RWPE2 (cell line): ENCODE data around the gene RASD1.

Experiments used
- ATAC-seq: fragments of 200-7000 bp; cut with Tn5 transposase; 3 replicates; pipeline ENCODE4 v1.9.1; 2021; ENCODE audit warnings: low read depth
- DNase-seq: peaks from one replicate; pipeline ENCODE4 v3.0.0-alpha.2; 2020; ENCODE audit warnings: low spot score
- H3K27ac ChIP-seq: fragments of 450-650 bp; 2 replicates; pipeline ENCODE4 v1.5.1; 2017; ENCODE audit warnings: mild to moderate bottlenecking; ENCODE audit not compliant: poor library complexity, severe bottlenecking
- H3K27me3 ChIP-seq: fragments of 250-450 bp; sonication (Bioruptor Pico); 2 replicates; pipeline ENCODE4 v1.5.1; 2021; ENCODE audit warnings: mild to moderate bottlenecking, moderate library complexity; ENCODE audit not compliant: insufficient read depth, poor library complexity, severe bottlenecking
- H3K36me3 ChIP-seq: fragments of 250-450 bp; sonication (Bioruptor Pico); 2 replicates; pipeline ENCODE4 v1.5.1; 2020; ENCODE audit warnings: low read depth, mild to moderate bottlenecking, moderate library complexity
- H3K4me1 ChIP-seq: fragments of 250-450 bp; sonication (Bioruptor Pico); 2 replicates; pipeline ENCODE4 v1.5.1; 2021; ENCODE audit warnings: mild to moderate bottlenecking, moderate library complexity; ENCODE audit not compliant: insufficient read depth, poor library complexity, severe bottlenecking
- H3K4me3 ChIP-seq: fragments of 250-450 bp; sonication (Bioruptor Pico); 2 replicates; pipeline ENCODE4 v1.5.1; 2021; ENCODE audit warnings: mild to moderate bottlenecking, moderate library complexity; ENCODE audit not compliant: severe bottlenecking
- H3K9me3 ChIP-seq: fragments of 250-450 bp; sonication (Bioruptor Pico); 2 replicates; pipeline ENCODE4 v1.5.1; 2021; ENCODE audit warnings: mild to moderate bottlenecking, moderate library complexity; ENCODE audit not compliant: severe bottlenecking
- TF ChIP-seq, protein P1 (sequence below): fragments of 450-650 bp; IDR thresholded peaks from one replicate; pipeline ENCODE4 v1.5.1; 2017; ENCODE audit warnings: mild to moderate bottlenecking, moderate library complexity; ENCODE audit not compliant: poor library complexity, severe bottlenecking

RASD1 gene

DNA sequence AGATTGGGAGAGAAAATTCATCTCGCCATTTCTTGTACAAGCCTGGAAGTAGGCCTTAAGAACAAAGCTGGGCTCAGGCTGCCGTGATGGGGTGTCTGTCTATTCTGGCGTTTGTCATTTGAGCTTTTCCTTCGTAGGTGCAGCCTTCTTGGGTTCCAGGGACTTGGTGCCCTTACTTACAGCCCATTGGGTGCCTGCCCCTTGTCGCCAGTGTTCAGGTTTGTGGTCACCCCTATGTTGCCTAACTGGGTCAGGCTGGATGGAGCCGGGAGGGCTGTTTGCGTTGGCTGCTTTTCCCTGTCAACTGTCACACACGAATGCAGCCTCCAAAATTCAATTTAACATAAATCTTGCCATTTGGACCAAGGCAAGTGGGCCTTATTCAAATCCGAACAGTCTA, 43.1 kb downstream of the RASD1 start:
- ATAC-seq (no peak), DNase-seq (no peak)
- no peaks in the 10 kb centered on the region for H3K4me1 ChIP-seq
- H3K9me3 ChIP-seq: no peaks in the 10 kb centered on the region
- H3K4me3 ChIP-seq: no peak overlapping the region
- H3K36me3 ChIP-seq: no peaks in the 10 kb centered on the region
- H3K27ac ChIP-seq: no peak overlapping the region
- no peaks in the 10 kb centered on the region for H3K27me3 ChIP-seq
- TF ChIP-seq, protein P1, sequence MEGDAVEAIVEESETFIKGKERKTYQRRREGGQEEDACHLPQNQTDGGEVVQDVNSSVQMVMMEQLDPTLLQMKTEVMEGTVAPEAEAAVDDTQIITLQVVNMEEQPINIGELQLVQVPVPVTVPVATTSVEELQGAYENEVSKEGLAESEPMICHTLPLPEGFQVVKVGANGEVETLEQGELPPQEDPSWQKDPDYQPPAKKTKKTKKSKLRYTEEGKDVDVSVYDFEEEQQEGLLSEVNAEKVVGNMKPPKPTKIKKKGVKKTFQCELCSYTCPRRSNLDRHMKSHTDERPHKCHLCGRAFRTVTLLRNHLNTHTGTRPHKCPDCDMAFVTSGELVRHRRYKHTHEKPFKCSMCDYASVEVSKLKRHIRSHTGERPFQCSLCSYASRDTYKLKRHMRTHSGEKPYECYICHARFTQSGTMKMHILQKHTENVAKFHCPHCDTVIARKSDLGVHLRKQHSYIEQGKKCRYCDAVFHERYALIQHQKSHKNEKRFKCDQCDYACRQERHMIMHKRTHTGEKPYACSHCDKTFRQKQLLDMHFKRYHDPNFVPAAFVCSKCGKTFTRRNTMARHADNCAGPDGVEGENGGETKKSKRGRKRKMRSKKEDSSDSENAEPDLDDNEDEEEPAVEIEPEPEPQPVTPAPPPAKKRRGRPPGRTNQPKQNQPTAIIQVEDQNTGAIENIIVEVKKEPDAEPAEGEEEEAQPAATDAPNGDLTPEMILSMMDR: no peak

DNA sequence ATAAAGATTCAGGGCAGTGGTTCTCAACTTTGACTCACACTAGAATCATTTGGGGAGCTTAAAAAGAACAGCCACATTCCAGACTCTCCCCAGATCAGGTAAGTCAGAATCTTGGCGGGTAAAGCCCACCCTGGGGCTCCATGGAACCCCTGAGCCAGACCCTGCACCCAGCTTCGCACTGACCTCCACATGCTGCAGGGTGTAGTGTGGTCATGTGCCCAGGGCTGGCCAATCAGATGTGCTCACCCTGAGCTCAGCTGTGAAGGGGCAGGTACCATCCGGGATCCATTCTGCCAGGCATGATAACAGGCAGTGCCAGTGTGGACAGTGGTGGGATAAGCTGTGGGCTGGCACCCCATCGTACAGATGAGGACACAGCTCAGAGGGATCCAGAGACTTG, 47.5 kb downstream of the RASD1 start:
- H3K27ac ChIP-seq: no peak overlapping the region
- peaks cover 14% of the 10 kb centered on the region for H3K4me1 ChIP-seq
- ATAC-seq: no peak
- H3K9me3 ChIP-seq: peaks cover 2% of the 10 kb centered on the region
- H3K27me3 ChIP-seq: no peaks in the 10 kb centered on the region
- no peak overlapping the region for H3K4me3 ChIP-seq
- no peak for DNase-seq
- TF ChIP-seq, protein P1: no peak
- no peaks in the 10 kb centered on the region for H3K36me3 ChIP-seq

- TF ChIP-seq, protein P1: no peak
- Histone ChIP-seq H3K4me1 (peaks cover 14% of the 10 kb centered on the region), H3K27ac (no peak overlapping the region), H3K27me3 (no peaks in the 10 kb centered on the region), H3K36me3 (no peaks in the 10 kb centered on the region), H3K9me3 (peaks cover 2% of the 10 kb centered on the region), H3K4me3 (no peak overlapping the region)
- ATAC-seq (no peak), DNase-seq (no peak)
Observed at GRCh38 chr17:17448076-17448475, 48.1 kb downstream of the RASD1 start.

DNA sequence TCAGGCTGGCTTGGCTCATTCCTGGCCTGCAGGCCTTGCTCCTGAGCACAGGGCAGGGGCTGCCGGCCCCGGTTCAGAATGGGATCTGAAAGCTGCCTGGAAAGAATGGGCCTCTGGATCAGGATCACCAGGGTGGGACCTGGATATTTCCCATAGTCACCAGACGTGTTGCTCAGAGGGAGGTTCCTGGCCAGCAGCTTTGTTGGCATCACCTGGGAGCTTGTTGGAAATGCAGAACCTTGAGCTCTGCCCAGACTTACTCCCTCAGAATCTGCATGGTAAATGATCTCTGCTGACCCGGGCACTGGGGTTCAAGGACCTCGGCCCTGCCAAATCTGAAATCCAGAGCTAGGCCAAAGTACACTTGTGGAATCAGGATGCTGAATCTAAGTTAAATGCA, 48.9 kb downstream of the RASD1 start:
- H3K9me3 ChIP-seq: peaks cover 2% of the 10 kb centered on the region
- H3K27me3 ChIP-seq: no peaks in the 10 kb centered on the region
- no peak overlapping the region for H3K4me3 ChIP-seq
- H3K4me1 ChIP-seq: peaks cover 14% of the 10 kb centered on the region
- ATAC-seq: no peak
- no peaks in the 10 kb centered on the region for H3K36me3 ChIP-seq
- H3K27ac ChIP-seq: no peak overlapping the region
- DNase-seq: no peak
- TF ChIP-seq, protein P1: no peak

DNA sequence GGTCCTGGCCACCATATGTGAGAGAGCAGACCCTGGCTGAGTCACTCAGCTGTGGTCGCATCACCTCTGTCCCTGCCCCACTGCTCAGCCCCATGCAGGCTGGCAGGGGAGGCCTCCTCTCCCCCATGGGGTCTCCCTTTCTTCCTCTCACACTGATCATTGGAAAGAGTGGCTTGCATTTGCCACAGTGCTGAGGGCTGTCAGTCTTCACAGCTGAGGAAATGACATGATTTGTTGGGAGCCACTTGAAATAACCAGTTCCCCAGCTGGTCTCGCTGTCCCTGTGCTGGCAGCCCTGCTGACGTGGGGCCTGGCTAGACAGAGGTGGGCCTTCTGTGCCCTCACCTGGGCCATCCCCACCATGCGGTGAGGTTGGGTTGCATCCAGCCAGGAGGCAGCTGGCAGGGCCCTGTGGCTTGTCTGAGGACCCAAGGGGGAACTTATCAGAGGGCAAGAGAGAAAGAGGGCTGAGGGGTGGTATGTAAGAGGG, 49.5 kb downstream of the RASD1 start:
- TF ChIP-seq, protein P1: no peak
- peak; percentile 37 for ATAC-seq
- Histone ChIP-seq H3K4me3 (no peak overlapping the region), H3K27me3 (no peaks in the 10 kb centered on the region), H3K36me3 (no peaks in the 10 kb centered on the region), H3K9me3 (peaks cover 2% of the 10 kb centered on the region), H3K4me1 (peaks cover 14% of the 10 kb centered on the region), H3K27ac (peak overlapping the region; percentile 15)
- DNase-seq: no peak
